ENCODE data around the gene CNGA3.

Gene CNGA3

GRCh38 chr2:98309580-98309979 lies 36.7 kb upstream of the CNGA3 start:
- H2AFZ ChIP-seq (ENCODE audit: low read depth) = no peak overlapping the region
- H3K27me3 ChIP-seq (ENCODE audit: insufficient read depth, low read depth) = no peaks in the 10 kb centered on the region
- TF ChIP-seq CTCF (conservative IDR thresholded peaks at IDR 0.05; ENCODE audit: low read depth, low read length) = no peak
- no peak overlapping the region for H3K4me3 ChIP-seq (IDR thresholded peaks at IDR 0.05; ENCODE audit: insufficient read depth, low read depth, low read length)
- no peak overlapping the region for H3K27ac ChIP-seq
- no peaks in the 10 kb centered on the region for H4K20me1 ChIP-seq (ENCODE audit: insufficient read depth)
- H3K4me2 ChIP-seq = no peak overlapping the region
- no peaks in the 10 kb centered on the region for H3K4me1 ChIP-seq (ENCODE audit: low read depth, poor library complexity, severe bottlenecking)
- no peaks in the 10 kb centered on the region for H3K36me3 ChIP-seq (ENCODE audit: insufficient read depth)
- H3K79me2 ChIP-seq (ENCODE audit: insufficient read depth, low read depth) = no peaks in the 10 kb centered on the region
- no peak overlapping the region for H3K9ac ChIP-seq

GRCh38 chr2:98310010-98310409 lies 36.2 kb upstream of the CNGA3 start:
- H3K27me3 ChIP-seq (ENCODE audit: insufficient read depth, low read depth) = no peaks in the 10 kb centered on the region
- no peaks in the 10 kb centered on the region for H3K4me1 ChIP-seq (ENCODE audit: low read depth, poor library complexity, severe bottlenecking)
- H3K27ac ChIP-seq = no peak overlapping the region
- H3K36me3 ChIP-seq (ENCODE audit: insufficient read depth) = no peaks in the 10 kb centered on the region
- H2AFZ ChIP-seq (ENCODE audit: low read depth) = no peak overlapping the region
- TF ChIP-seq CTCF (conservative IDR thresholded peaks at IDR 0.05; ENCODE audit: low read depth, low read length) = no peak
- no peak overlapping the region for H3K4me2 ChIP-seq
- no peaks in the 10 kb centered on the region for H4K20me1 ChIP-seq (ENCODE audit: insufficient read depth)
- H3K4me3 ChIP-seq (IDR thresholded peaks at IDR 0.05; ENCODE audit: insufficient read depth, low read depth, low read length) = no peak overlapping the region
- H3K9ac ChIP-seq = no peak overlapping the region
- no peaks in the 10 kb centered on the region for H3K79me2 ChIP-seq (ENCODE audit: insufficient read depth, low read depth)

- H3K27me3 ChIP-seq (ENCODE audit: insufficient read depth, low read depth) = no peaks in the 10 kb centered on the region
- no peak overlapping the region for H3K4me3 ChIP-seq (IDR thresholded peaks at IDR 0.05; ENCODE audit: insufficient read depth, low read depth, low read length)
- no peaks in the 10 kb centered on the region for H3K79me2 ChIP-seq (ENCODE audit: insufficient read depth, low read depth)
- no peaks in the 10 kb centered on the region for H3K4me1 ChIP-seq (ENCODE audit: low read depth, poor library complexity, severe bottlenecking)
- no peak overlapping the region for H3K27ac ChIP-seq
- no peak overlapping the region for H3K4me2 ChIP-seq
- no peak overlapping the region for H2AFZ ChIP-seq (ENCODE audit: low read depth)
- no peaks in the 10 kb centered on the region for H4K20me1 ChIP-seq (ENCODE audit: insufficient read depth)
- no peak for TF ChIP-seq CTCF (conservative IDR thresholded peaks at IDR 0.05; ENCODE audit: low read depth, low read length)
- no peak overlapping the region for H3K9ac ChIP-seq
- H3K36me3 ChIP-seq (ENCODE audit: insufficient read depth) = no peaks in the 10 kb centered on the region
Measured at GRCh38 chr2:98311090-98311489, 35.2 kb upstream of the CNGA3 start.

GRCh38 chr2:98311771-98312545 lies 34.3 kb upstream of the CNGA3 start:
- Histone ChIP-seq H3K27ac (no peak overlapping the region), H3K79me2 (ENCODE audit: insufficient read depth, low read depth) (no peaks in the 10 kb centered on the region), H3K36me3 (ENCODE audit: insufficient read depth) (no peaks in the 10 kb centered on the region), H2AFZ (ENCODE audit: low read depth) (no peak overlapping the region), H3K9ac (no peak overlapping the region), H3K4me1 (ENCODE audit: low read depth, poor library complexity, severe bottlenecking) (no peaks in the 10 kb centered on the region), H4K20me1 (ENCODE audit: insufficient read depth) (no peaks in the 10 kb centered on the region), H3K27me3 (ENCODE audit: insufficient read depth, low read depth) (no peaks in the 10 kb centered on the region), H3K4me2 (no peak overlapping the region), H3K4me3 (IDR thresholded peaks at IDR 0.05; ENCODE audit: insufficient read depth, low read depth, low read length) (no peak overlapping the region)
- TF ChIP-seq CTCF (conservative IDR thresholded peaks at IDR 0.05; ENCODE audit: low read depth, low read length) = no peak

All from KMS-11 (cell line).